ENCODE data around the gene KLHL14.
"Not testable (repeated sequence)": the region's sequence is repeated elsewhere in the genome, so short reads cannot be mapped to it uniquely, and the experiment has no call there.

The KLHL14 gene

GRCh38 chr18:32712860-32713259, 60.0 kb downstream of the KLHL14 start:
- no peak for DNase-seq

- no peak for DNase-seq
Observed at GRCh38 chr18:32711862-32712261, 61.0 kb downstream of the KLHL14 start.

- DNase-seq = no peak
Observed at GRCh38 chr18:32707586-32707985, 65.2 kb downstream of the KLHL14 start.

GRCh38 chr18:32707147-32707546, 65.7 kb downstream of the KLHL14 start:
- no peak for DNase-seq

GRCh38 chr18:32701313-32701712, 71.5 kb downstream of the KLHL14 start:
- DNase-seq = no peak

- DNase-seq = no peak
Observed at GRCh38 chr18:32698153-32698552, 74.7 kb downstream of the KLHL14 start.

- no peak for DNase-seq
Observed at GRCh38 chr18:32696376-32696775, 76.4 kb downstream of the KLHL14 start.

GRCh38 chr18:32695534-32695933, 77.3 kb downstream of the KLHL14 start:
- no peak for DNase-seq

- DNase-seq = no peak
Observed at GRCh38 chr18:32688821-32689220, 84.0 kb downstream of the KLHL14 start.

GRCh38 chr18:32684940-32685339, 87.9 kb downstream of the KLHL14 start:
- DNase-seq = no peak

- DNase-seq = no peak
Observed at GRCh38 chr18:32684096-32684495, 88.7 kb downstream of the KLHL14 start.

- DNase-seq = no peak
Observed at GRCh38 chr18:32683044-32683443, 89.8 kb downstream of the KLHL14 start.

GRCh38 chr18:32677578-32677977, 95.2 kb downstream of the KLHL14 start:
- DNase-seq = no peak

- DNase-seq = no peak
Observed at GRCh38 chr18:32674491-32674890, 98.3 kb downstream of the KLHL14 start.

GRCh38 chr18:32672398-32672797, 100.4 kb downstream of the KLHL14 start:
- no peak for DNase-seq

GRCh38 chr18:32670727-32671126, 102.1 kb downstream of the KLHL14 start:
- no peak for DNase-seq

- DNase-seq = no peak
Observed at GRCh38 chr18:32669549-32670165, 103.2 kb downstream of the KLHL14 start.

GRCh38 chr18:32668956-32669355, 103.9 kb downstream of the KLHL14 start:
- no peak for DNase-seq

- no peak for DNase-seq
Observed at GRCh38 chr18:32661486-32662299, 111.1 kb downstream of the KLHL14 start.

GRCh38 chr18:32654507-32654906, 118.3 kb downstream of the KLHL14 start:
- DNase-seq = not testable (repeated sequence)

GRCh38 chr18:32637659-32638058, 135.2 kb downstream of the KLHL14 start:
- DNase-seq = not testable (repeated sequence)

GRCh38 chr18:32637226-32637625, 135.6 kb downstream of the KLHL14 start:
- DNase-seq = no peak

- DNase-seq = no peak
Observed at GRCh38 chr18:32634876-32635431, 137.9 kb downstream of the KLHL14 start.
